Ovary (tissue), 9 donors: ENCODE data around the gene NR3C2. TPM values are rescaled to one million over a fixed set of nuclear protein-coding genes. Genes with fewer than 3 reads are reported as not detected.

Experiments used
- DNase-seq, 5 donors: peaks; one replicate each; pipeline ENCODE4 v3.0.0-alpha.2; 2019 to 2020
- H3K27ac ChIP-seq, 2 donors: fragments of 200-600 bp; one replicate each; pipeline versions ENCODE4 v1.5.1 to v1.8.0; 2019 to 2022
- H3K27me3 ChIP-seq: fragments of 200-600 bp; one replicate; pipeline ENCODE4 v1.8.0; 2022
- H3K36me3 ChIP-seq: fragments of 200-600 bp; sonication (generic); one replicate; pipeline ENCODE4 v1.5.1; 2019
- H3K4me1 ChIP-seq: one replicate; pipeline ENCODE4 v1.8.1; 2013; ENCODE audit warnings: mild to moderate bottlenecking, moderate library complexity; ENCODE audit not compliant: insufficient read depth
- H3K4me3 ChIP-seq: fragments of 200-600 bp; sonication (generic); one replicate; pipeline ENCODE4 v1.5.1; 2017
- H3K9me3 ChIP-seq, 2 donors: fragments of 200-600 bp in 1 of 2; sonication (generic) in 1 of 2; one replicate each; pipeline versions ENCODE4 v1.5.1 to v1.8.1; 2013 to 2019; ENCODE audit warnings: mild to moderate bottlenecking in 1 of 2, moderate library complexity in 1 of 2
- EP300 ChIP-seq: sonication (generic); formaldehyde crosslinking; IDR thresholded peaks from one replicate; pipeline ENCODE4 v1.6.1; 2017; ENCODE audit warnings: antibody characterized with exemption
- POLR2A ChIP-seq: fragments of 450-650 bp; IDR thresholded peaks from one replicate; pipeline ENCODE4 v1.6.1; 2017; ENCODE audit warnings: antibody characterized with exemption, mild to moderate bottlenecking, moderate library complexity
- WGBS, 3 donors: extraction: QIAGEN DNeasy Blood & Tissue Kit in 1 of 3; methylation state at CpG; one replicate each; pipeline versions ENCODE4 v1.1.5 to v1.1.7; 2013 to 2017; 5-methylcytosine and 5-hydroxymethylcytosine counted together
- intact Hi-C, 4 donors: fragments of 100-400 bp; cut with DNase I; formaldehyde crosslinking; loops; one replicate each; pipeline versions ENCODE4 v1.11.0 to v1.15.1; 2022 to 2023
- polyA plus RNA-seq, 2 donors: library from polyadenylated mRNA; stranded (reverse); fragments of 200-250 nt in 1 of 2; fragments of 350-450 nt in 1 of 2; fragmentation: Illumina TruSeq in 1 of 2; extraction: RNeasy Lipid Tissue Mini Kit (QIAGEN cat#74804) in 1 of 2; gene quantifications; one replicate each; pipeline ENCODE4 v1.2.3, GENCODE V29; 2013 to 2014
- total RNA-seq, 7 donors: library from RNA; depleted of rRNA in 2 of 7; stranded (reverse); fragments of >200 nt in 2 of 7; fragmentation: NEBNext Ultra II Directional in 3 of 7; extraction: Animal tissue kit (Norgen Biotek cat#: 25700) in 3 of 7; gene quantifications; one replicate each; pipeline versions ENCODE4 v1.1.0 to v1.2.4, GENCODE V29; 2016 to 2023
- TF ChIP-seq, protein P1 (sequence below), 3 donors: fragments of 450-650 bp in 2 of 3; fragments of 200-600 bp in 1 of 3; IDR thresholded peaks; one replicate each; pipeline versions ENCODE4 v1.5.1 to v1.8.0; 2016 to 2022; ENCODE audit warnings: antibody characterized with exemption in 3 of 3, mild to moderate bottlenecking in 1 of 3
- donor health status: DM: no; HTN: no; CAD: no; lungs with moderate emphysema.
- donor health status: DM: no; HTN: no; CAD: no.
- donor health status: Bipolar disorder and iron deficiency.
- donor health status: DM: yes; HTN: yes; CAD: no.
- donor health status: DM: no; HTN: no; CAD: no.
- donor health status: DM: yes; HTN: yes; CAD: no.

The NR3C2 gene
- total and polyA plus RNA-seq, 9 donors, result 6.8 to 37.5 (median 22.9) TPM

DNA sequence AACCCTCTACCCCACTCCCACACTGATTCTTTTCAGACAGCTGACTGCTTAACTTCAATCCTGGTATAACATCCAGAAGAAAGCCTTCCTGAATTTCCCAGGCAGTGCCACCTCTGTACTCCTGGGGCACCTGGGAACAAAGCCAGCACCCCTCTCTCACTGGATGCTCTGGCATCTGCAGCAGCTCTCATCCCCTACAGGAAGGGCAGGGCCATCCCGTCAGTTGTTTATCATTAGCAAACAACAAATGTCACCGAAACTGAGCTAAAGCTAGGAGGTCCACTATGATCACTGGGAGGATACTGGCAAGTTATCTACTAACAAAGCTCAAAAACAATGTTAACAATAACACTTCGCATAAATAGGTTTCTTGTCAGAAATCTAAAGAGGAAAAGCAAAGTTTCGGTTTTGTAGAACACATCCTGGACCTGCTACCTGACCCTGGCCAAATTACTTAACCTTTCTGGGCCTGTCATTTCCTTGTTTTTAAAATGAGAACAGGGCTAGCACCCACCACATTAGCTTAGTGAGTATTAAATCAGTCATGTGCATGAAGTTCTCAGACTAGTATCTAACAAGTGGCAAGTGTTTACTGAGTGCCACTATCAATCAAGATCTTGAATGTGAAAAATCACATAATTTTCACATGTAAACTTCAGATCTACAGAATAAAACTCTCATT is 86.6 kb downstream of the NR3C2 start:
- Histone ChIP-seq H3K36me3 (no peaks in the 10 kb centered on the region), H3K27ac (no peak overlapping the region), H3K27me3 (no peaks in the 10 kb centered on the region), H3K9me3 (no peaks in the 10 kb centered on the region), H3K4me1 (no peaks in the 10 kb centered on the region), H3K4me3 (no peak overlapping the region)
- TF ChIP-seq EP300, result no peak
- TF ChIP-seq, protein P1, sequence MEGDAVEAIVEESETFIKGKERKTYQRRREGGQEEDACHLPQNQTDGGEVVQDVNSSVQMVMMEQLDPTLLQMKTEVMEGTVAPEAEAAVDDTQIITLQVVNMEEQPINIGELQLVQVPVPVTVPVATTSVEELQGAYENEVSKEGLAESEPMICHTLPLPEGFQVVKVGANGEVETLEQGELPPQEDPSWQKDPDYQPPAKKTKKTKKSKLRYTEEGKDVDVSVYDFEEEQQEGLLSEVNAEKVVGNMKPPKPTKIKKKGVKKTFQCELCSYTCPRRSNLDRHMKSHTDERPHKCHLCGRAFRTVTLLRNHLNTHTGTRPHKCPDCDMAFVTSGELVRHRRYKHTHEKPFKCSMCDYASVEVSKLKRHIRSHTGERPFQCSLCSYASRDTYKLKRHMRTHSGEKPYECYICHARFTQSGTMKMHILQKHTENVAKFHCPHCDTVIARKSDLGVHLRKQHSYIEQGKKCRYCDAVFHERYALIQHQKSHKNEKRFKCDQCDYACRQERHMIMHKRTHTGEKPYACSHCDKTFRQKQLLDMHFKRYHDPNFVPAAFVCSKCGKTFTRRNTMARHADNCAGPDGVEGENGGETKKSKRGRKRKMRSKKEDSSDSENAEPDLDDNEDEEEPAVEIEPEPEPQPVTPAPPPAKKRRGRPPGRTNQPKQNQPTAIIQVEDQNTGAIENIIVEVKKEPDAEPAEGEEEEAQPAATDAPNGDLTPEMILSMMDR (IDR thresholded peaks at IDR 0.05), result no peak
- no peak for TF ChIP-seq POLR2A
- no peak for DNase-seq
- 26 to 43% (median 34%) methylated on average over 4 of the region's 4 CpGs for WGBS, 3 donors
- intact Hi-C loops, result no loop called here

DNA sequence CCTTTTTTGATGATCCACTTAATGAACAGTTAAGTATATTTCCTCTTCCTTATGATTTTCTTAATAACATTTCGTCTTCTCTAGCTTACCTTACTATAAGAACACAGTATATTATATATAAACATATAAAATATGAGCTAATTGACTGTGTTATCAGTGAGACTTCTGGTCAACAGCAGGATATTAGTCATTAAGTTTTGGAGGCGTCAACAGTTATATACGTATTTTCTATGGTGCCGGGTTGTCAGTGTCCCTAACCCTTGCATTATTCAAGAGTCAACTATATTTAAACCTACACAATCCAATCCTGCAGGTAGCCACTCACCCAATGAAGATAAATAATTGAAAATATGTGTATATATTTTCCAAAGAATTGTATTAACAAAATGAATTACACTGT is 88.0 kb downstream of the NR3C2 start:
- Histone ChIP-seq H3K4me1 (no peaks in the 10 kb centered on the region), H3K36me3 (no peaks in the 10 kb centered on the region), H3K4me3 (no peak overlapping the region), H3K27ac (no peak overlapping the region), H3K9me3 (no peaks in the 10 kb centered on the region), H3K27me3 (no peaks in the 10 kb centered on the region)
- WGBS, 3 donors, result 96 to 98% (median 97%) methylated on average over 4 of the region's 4 CpGs
- DNase-seq, result no peak
- TF ChIP-seq, protein P1 (IDR thresholded peaks at IDR 0.05), result no peak
- TF ChIP-seq POLR2A, result no peak
- TF ChIP-seq EP300, result no peak
- intact Hi-C loops, result no loop called here

DNA sequence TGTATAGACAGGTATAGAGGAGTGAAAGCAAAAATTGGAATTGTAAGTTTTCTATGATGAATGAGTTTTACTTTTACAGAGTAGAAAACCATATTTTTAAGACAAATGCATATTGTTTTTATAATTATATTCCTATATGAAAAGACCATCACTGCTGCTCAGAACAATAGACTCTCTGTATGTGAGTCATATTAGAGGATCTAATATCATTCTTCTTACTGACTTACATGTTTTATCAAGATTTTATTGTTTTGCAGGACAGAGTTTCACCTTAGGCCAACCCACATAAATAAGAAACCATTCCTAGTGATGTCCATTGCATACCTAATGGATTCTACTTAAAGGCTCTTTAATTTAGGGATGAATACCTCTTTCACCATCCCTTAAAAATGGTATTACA is 88.6 kb downstream of the NR3C2 start:
- no peaks in the 10 kb centered on the region for H3K36me3 ChIP-seq
- intact Hi-C loops, result no loop called here
- no peaks in the 10 kb centered on the region for H3K4me1 ChIP-seq
- TF ChIP-seq, protein P1 (IDR thresholded peaks at IDR 0.05), result no peak
- TF ChIP-seq POLR2A (no peak), EP300 (no peak)
- H3K27me3 ChIP-seq, result no peaks in the 10 kb centered on the region
- H3K9me3 ChIP-seq, result no peaks in the 10 kb centered on the region
- no peak overlapping the region for H3K27ac ChIP-seq
- H3K4me3 ChIP-seq, result no peak overlapping the region
- DNase-seq, result no peak

DNA sequence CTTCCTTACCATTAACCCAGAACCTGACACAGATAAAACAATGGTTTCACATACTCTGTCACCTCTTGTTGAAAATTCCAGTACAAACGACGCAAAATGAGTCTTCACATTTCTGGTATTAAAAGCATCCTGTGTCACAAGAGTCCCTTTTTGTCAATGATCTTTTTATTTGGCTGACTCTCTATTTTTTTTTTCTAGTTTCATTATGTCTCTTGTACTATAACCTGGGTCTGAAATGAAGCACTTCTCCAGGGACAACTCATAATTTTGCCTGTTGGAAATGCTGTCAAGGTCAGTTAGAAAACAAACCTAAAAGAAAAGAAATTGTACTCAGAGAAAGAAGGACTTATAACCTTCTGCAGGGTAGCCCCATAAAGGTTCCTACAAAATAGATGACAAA is 93.1 kb downstream of the NR3C2 start:
- intact Hi-C loops, result no loop called here
- Histone ChIP-seq H3K4me3 (no peak overlapping the region), H3K9me3 (no peaks in the 10 kb centered on the region), H3K4me1 (peaks cover 3% of the 10 kb centered on the region), H3K27me3 (no peaks in the 10 kb centered on the region), H3K36me3 (no peaks in the 10 kb centered on the region), H3K27ac (no peak overlapping the region)
- 75 to 81% (median 80%) methylated on average over 2 of the region's 2 CpGs for WGBS, 3 donors
- no peak for TF ChIP-seq POLR2A
- TF ChIP-seq EP300, result no peak
- TF ChIP-seq, protein P1 (IDR thresholded peaks at IDR 0.05), result no peak
- no peak for DNase-seq
